ENCODE data around the gene LDB2.
"Not testable (repeated sequence)": the region's sequence is repeated elsewhere in the genome, so short reads cannot be mapped to it uniquely, and the experiment has no call there.

The LDB2 gene

DNA sequence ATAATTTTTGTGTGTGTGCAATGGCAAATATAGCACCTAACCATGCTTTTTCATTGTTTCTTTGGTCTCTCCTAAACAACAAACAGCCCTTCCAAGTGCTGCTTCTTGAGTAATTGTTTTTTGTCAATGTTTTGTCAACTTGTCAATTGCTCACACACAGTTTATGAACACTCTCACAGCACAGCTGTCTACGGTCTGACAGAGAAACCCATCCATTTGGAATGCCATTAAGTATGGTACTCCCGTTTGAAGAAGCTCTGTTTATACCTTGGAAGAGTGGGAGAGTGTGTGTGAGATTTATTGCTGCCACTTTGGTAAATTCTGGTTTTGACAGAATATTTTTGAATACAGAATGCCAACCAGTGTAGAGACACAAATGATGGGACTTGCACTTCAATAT, 254.6 kb downstream of the LDB2 start:
- TF ChIP-seq, protein P1, sequence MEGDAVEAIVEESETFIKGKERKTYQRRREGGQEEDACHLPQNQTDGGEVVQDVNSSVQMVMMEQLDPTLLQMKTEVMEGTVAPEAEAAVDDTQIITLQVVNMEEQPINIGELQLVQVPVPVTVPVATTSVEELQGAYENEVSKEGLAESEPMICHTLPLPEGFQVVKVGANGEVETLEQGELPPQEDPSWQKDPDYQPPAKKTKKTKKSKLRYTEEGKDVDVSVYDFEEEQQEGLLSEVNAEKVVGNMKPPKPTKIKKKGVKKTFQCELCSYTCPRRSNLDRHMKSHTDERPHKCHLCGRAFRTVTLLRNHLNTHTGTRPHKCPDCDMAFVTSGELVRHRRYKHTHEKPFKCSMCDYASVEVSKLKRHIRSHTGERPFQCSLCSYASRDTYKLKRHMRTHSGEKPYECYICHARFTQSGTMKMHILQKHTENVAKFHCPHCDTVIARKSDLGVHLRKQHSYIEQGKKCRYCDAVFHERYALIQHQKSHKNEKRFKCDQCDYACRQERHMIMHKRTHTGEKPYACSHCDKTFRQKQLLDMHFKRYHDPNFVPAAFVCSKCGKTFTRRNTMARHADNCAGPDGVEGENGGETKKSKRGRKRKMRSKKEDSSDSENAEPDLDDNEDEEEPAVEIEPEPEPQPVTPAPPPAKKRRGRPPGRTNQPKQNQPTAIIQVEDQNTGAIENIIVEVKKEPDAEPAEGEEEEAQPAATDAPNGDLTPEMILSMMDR (conservative IDR thresholded peaks at IDR 0.05; ENCODE audit: low read depth), result no peak
- ChIA-PET POLR2A (ENCODE audit: low non-redundant PET) (no interaction called here), CTCF (interaction anchor here (0.7 kb wide), 1 partner anchor 197 kb away, joined by 3 read pairs; no protein-coding TSS in a partner anchor)
- H3K27ac ChIP-seq, result no peak overlapping the region
- DNase-seq (ENCODE audit: low spot score), result no peak

DNA sequence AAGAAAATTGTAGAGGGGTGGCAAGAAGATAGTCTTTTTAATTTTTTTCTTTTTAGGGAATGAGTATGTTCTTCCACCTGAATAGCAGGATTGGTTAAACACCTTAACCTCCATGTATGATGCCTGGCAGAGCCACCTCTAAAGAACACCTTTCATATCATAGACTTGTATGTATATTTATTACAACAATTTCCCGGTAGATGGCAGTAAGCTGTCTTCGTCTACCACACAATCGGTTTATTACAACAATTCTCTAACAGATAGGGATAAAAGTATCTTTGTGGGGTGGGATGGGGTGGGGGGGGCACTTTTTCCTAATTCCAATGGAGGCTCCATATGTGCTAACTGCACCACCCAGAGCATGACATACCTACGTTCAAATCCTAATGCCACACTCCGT, 255.5 kb downstream of the LDB2 start:
- H3K27ac ChIP-seq, result no peak overlapping the region
- ChIA-PET CTCF (no interaction called here), POLR2A (ENCODE audit: low non-redundant PET) (no interaction called here)
- TF ChIP-seq, protein P1 (conservative IDR thresholded peaks at IDR 0.05; ENCODE audit: low read depth), result no peak
- DNase-seq (ENCODE audit: low spot score), result no peak

DNA sequence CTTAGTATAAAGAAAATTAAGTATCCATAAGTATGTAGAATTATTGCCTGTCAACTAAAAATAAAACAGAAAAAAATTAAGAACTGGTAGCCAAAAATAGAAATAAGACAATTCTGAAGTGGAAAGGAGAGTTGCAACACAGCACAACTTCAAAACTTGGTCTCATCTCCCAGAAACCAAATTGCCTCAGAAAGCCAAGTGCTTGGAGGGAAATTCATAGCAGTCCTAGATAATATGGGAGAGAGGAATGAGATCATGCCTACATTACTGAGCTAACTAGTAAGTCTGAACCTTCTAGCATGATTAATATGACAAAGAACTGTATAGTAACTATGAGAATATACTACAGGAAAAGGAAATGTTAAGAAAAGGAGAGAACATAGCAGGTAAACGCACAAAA, 256.5 kb downstream of the LDB2 start:
- ChIA-PET CTCF (no interaction called here), POLR2A (ENCODE audit: low non-redundant PET) (no interaction called here)
- DNase-seq (ENCODE audit: low spot score), result no peak
- H3K27ac ChIP-seq, result no peak overlapping the region
- TF ChIP-seq, protein P1 (conservative IDR thresholded peaks at IDR 0.05; ENCODE audit: low read depth), result no peak

DNA sequence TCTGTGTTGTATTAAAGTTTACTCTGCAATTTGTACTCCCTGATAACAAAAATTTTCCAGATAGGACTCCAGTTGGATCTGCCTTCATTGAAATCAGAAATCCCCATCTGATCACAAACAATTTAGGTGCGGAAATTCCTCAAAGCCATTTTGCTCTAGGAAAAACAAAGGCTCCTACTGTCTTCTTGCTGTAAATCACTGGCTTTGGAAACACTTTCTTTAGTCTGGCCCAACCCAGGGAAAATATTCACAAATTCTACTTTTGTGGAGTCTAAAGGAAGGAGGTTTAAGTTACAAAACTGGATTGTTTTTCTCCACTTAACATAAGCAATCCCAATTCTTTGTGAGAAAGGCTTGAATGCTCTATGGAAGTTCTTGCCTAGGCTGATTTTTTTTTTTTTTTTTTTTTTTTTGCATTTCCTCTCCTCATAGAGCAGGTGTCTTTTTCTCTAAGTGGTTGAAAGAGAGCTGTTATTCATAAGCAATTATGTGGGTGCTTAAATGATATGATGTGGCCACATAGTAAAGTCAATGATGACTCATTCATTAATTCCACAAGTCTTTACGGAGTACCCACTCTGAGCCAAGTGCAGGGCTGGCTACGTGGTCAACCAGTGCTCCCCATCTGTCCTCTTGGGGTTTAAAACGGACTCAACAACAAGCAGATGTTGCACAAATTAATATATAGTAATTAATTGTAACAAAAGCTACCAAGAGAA, 261.4 kb downstream of the LDB2 start:
- CTCF ChIA-PET, result no interaction called here
- TF ChIP-seq, protein P1 (conservative IDR thresholded peaks at IDR 0.05; ENCODE audit: low read depth), result no peak
- no peak overlapping the region for H3K27ac ChIP-seq
- POLR2A ChIA-PET (ENCODE audit: low non-redundant PET), result no interaction called here
- DNase-seq (ENCODE audit: low spot score), result no peak

DNA sequence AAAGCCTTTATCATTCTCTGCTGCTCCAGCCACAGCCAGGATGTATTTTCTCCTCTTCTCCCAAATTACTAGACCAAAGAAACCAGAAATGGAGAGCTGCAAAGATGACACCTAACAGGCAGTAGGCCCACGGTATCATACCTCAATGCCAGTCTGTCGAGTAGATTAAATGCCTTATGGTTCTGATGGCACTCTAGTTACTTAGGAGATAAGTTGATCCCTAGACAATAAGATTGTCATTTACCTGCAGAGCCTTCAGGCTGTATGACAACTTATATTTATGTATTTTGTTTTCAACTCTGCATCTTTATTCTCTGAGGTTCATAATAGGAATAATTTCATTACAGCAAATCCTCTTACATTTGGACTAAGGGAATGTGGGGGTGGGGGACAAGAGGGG, 262.1 kb downstream of the LDB2 start:
- TF ChIP-seq, protein P1 (conservative IDR thresholded peaks at IDR 0.05; ENCODE audit: low read depth), result no peak
- DNase-seq (ENCODE audit: low spot score), result no peak
- no peak overlapping the region for H3K27ac ChIP-seq
- POLR2A ChIA-PET (ENCODE audit: low non-redundant PET), result no interaction called here
- CTCF ChIA-PET, result no interaction called here

DNA sequence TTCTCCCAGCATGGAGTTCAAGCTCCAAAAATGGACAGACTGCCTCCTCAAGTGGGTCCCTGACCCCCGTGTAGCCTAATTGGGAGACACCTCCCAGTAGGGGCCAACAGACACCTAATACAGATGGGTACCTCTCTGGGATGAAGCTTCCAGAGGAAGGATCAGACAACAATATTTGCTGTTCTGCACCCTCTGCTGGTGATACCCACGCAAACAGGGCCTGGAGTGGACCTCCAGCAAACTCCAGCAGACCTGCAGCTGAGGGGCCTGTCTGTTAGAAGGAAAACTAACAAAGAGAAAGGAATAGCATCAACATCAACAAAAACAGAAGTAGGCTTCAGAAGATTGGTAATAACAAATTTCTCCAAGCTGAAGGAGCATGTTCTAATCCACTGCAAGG, 269.2 kb downstream of the LDB2 start:
- DNase-seq (ENCODE audit: low spot score); CTCF ChIA-PET; POLR2A ChIA-PET (ENCODE audit: low non-redundant PET): not testable (repeated sequence)

DNA sequence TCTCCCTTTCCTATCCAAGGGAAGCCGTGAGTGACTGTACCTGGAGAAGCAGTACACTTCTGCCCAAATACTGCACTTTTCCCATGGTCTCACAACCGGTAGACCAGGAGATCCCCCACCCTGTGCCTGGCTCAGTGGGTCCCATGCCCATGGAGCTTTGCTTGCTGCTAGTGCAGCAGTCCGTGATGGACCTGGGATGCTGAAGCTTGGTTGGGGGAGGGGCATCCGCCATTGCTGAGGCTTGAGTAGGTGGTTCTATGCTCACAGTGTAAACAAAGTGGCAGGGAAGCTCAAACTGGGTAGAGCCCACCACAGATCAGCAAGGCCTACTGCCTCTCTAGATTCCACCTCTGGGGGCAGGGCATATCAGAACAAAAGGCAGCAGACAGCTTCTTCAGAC, 269.6 kb downstream of the LDB2 start:
- POLR2A ChIA-PET (ENCODE audit: low non-redundant PET); CTCF ChIA-PET; DNase-seq (ENCODE audit: low spot score); H3K27ac ChIP-seq: not testable (repeated sequence)

More for the DNA sequence above, 269.2 kb downstream of the LDB2 start:
- not testable (repeated sequence) for H3K27ac ChIP-seq

DNA sequence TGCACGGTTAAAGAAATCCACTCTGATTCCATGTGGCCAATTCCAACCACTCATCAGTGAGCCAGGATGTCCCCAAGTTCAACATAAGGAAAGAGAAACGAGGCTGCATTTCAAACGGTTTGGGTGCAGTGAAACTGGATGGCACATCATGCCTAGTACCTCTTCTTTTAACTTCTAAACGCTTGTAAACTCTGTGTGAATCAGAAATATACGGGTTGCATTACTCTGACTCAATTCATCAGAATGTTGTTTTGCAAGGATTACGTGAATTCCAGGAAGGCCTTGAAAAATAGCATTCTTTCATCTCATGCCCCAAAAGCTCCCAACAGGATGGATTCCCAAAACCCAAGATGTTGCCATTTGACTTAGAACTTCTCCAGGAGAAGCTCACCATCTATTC, 270.4 kb downstream of the LDB2 start:
- CTCF ChIA-PET, result no interaction called here
- TF ChIP-seq, protein P1 (conservative IDR thresholded peaks at IDR 0.05; ENCODE audit: low read depth), result no peak
- POLR2A ChIA-PET (ENCODE audit: low non-redundant PET), result no interaction called here
- peak overlapping the region; percentile 74 for H3K27ac ChIP-seq
- DNase-seq (ENCODE audit: low spot score), result peak; percentile 44
